ENCODE data around the gene ZNF446. TPM values are rescaled to one million over a fixed set of nuclear protein-coding genes. Genes with fewer than 3 reads are reported as not detected.
A peak's percentile ranks its signal among the peaks of the same experiment; 100 is the strongest.

ZNF446 gene
- total RNA-seq, 1 donor, result 18.1 TPM

DNA sequence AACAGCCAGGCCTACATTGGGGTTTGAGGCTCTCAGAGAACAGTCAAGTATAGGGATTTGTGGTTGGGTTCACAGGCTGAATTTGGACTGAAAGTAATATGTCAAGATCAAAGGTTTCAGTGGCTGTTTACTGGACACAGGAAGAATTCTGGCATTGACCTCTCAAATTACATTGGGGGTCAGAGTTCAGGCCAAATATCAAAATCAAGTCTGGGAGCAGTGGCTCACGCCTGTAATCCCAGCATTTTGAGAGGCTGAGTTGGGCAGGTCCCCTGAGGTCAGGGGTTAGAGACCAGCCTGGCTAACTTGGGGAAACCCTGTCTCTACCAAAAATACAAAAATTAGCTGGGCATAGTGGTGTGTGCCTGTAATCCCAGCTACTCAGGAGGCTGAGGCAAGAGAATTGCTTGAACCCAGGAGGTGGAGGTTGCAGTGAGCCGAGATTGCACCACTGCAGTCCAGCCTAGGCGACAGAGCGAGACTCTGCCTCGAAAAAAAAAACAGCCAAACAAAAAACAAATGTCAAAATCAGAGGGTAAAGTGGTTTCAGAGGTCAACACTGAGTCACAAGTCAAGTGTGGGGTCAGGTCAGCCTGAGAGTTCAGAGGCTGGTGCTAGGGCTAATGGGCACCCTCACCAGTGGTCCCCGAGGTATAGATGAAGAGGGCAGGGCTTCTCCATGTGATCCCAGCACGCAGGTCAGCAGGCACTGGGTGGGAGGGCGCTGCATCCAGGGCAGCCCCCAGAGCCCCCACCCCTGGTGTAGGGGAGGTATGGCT is 34.1 kb downstream of the ZNF446 start:
- Histone ChIP-seq H3K4me2 (ENCODE audit: insufficient read depth, low read length) (no peak overlapping the region), H4K20me1 (ENCODE audit: insufficient read depth, low read length) (peaks cover 9% of the 10 kb centered on the region), H3K4me1 (ENCODE audit: insufficient read depth, low read length) (no peaks in the 10 kb centered on the region), H3K4me3 (ENCODE audit: insufficient read depth, low read length) (no peak overlapping the region), H3K27ac (ENCODE audit: low read depth, low read length) (no peak overlapping the region), H2AFZ (ENCODE audit: low read length) (no peak overlapping the region), H3K79me2 (ENCODE audit: insufficient read depth, low read length) (peaks cover 9% of the 10 kb centered on the region), H3K36me3 (ENCODE audit: insufficient read depth, low read length) (peaks cover 5% of the 10 kb centered on the region), H3K9me3 (ENCODE audit: low read depth, low read length) (no peaks in the 10 kb centered on the region), H3K27me3 (ENCODE audit: insufficient read depth, low read length) (no peaks in the 10 kb centered on the region)
- DNase-seq (ENCODE audit: insufficient read length, low spot score, missing footprints), result peak; percentile 57
- no peak for TF ChIP-seq CTCF (IDR thresholded peaks at IDR 0.05; ENCODE audit: extremely low read depth, low read depth, low read length)

GRCh38 chr19:58511353-58512208 is 35.4 kb downstream of the ZNF446 start, which contains the start of gene SLC27A5:
TSS of gene SLC27A5 (minus strand) at chr19:58511992. CDS start at chr19:58511955, 37 bp downstream.
- H3K27me3 ChIP-seq (ENCODE audit: insufficient read depth, low read length), result no peaks in the 10 kb centered on the region
- H4K20me1 ChIP-seq (ENCODE audit: insufficient read depth, low read length), result peaks cover 14% of the 10 kb centered on the region
- no peaks in the 10 kb centered on the region for H3K9me3 ChIP-seq (ENCODE audit: low read depth, low read length)
- H3K79me2 ChIP-seq (ENCODE audit: insufficient read depth, low read length), result peaks cover 22% of the 10 kb centered on the region
- DNase-seq (ENCODE audit: insufficient read length, low spot score, missing footprints), result peak; percentile 60
- no peak within 1 kb of the TSS for H3K4me3 ChIP-seq (ENCODE audit: insufficient read depth, low read length)
- H3K4me2 ChIP-seq (ENCODE audit: insufficient read depth, low read length), result no peak within 1 kb of the TSS
- peaks cover 5% of the 10 kb centered on the region for H3K36me3 ChIP-seq (ENCODE audit: insufficient read depth, low read length)
- no peak within 1 kb of the TSS for H2AFZ ChIP-seq (ENCODE audit: low read length)
- no peak within 1 kb of the TSS for H3K27ac ChIP-seq (ENCODE audit: low read depth, low read length)
- TF ChIP-seq CTCF (IDR thresholded peaks at IDR 0.05; ENCODE audit: extremely low read depth, low read depth, low read length), result no peak
- no peaks in the 10 kb centered on the region for H3K4me1 ChIP-seq (ENCODE audit: insufficient read depth, low read length)

- no peak overlapping the region for H3K4me2 ChIP-seq (ENCODE audit: insufficient read depth, low read length)
- peaks cover 4% of the 10 kb centered on the region for H3K4me1 ChIP-seq (ENCODE audit: insufficient read depth, low read length)
- no peak overlapping the region for H3K4me3 ChIP-seq (ENCODE audit: insufficient read depth, low read length)
- no peak overlapping the region for H2AFZ ChIP-seq (ENCODE audit: low read length)
- no peak overlapping the region for H3K27ac ChIP-seq (ENCODE audit: low read depth, low read length)
- peaks cover 38% of the 10 kb centered on the region for H3K79me2 ChIP-seq (ENCODE audit: insufficient read depth, low read length)
- H3K36me3 ChIP-seq (ENCODE audit: insufficient read depth, low read length), result peaks cover 9% of the 10 kb centered on the region
- TF ChIP-seq CTCF (IDR thresholded peaks at IDR 0.05; ENCODE audit: extremely low read depth, low read depth, low read length), result no peak
- H4K20me1 ChIP-seq (ENCODE audit: insufficient read depth, low read length), result peaks cover 19% of the 10 kb centered on the region
- DNase-seq (ENCODE audit: insufficient read length, low spot score, missing footprints), result peak; percentile 63
- H3K27me3 ChIP-seq (ENCODE audit: insufficient read depth, low read length), result no peaks in the 10 kb centered on the region
- H3K9me3 ChIP-seq (ENCODE audit: low read depth, low read length), result no peaks in the 10 kb centered on the region
Measured at GRCh38 chr19:58513213-58513693, 37.1 kb downstream of the ZNF446 start.
